K562 (cell line): ENCODE data around the gene ANKRD6. TPM values are rescaled to one million over a fixed set of nuclear protein-coding genes. Genes with fewer than 3 reads are reported as not detected.

ENCODE experiments used
- ATAC-seq: fragments of 200-7000 bp; cut with Tn5 transposase; 3 replicates; pipeline ENCODE4 v1.9.1; 2020; ENCODE audit warnings: moderate library complexity
- BruUV-seq: library from RNA; stranded (reverse); fragments of 400-500 nt; replicated peaks from 2 replicates; lab custom pipeline; 2021; lab: Mats Ljungman, UMichigan
- CTCF ChIA-PET: fragments of 300-600 bp; formaldehyde crosslinking; extraction: SDS; loops from one replicate; lab custom pipeline; 2021; ENCODE audit warnings: low intra/inter-chr PET ratio; lab: Yijun Ruan, JAX
- POLR2A ChIA-PET: fragments of 300-600, 350-650 bp; sonication (Branson Sonifier 250); formaldehyde crosslinking; extraction: SDS; loops from one replicate; lab custom pipeline; 2021; ENCODE audit warnings: antibody characterized with exemption, inconsistent platforms; lab: Yijun Ruan, JAX
- DNase-seq, 4 experiments: peaks; one replicate each; pipeline versions ENCODE4 v3.0.0 to v3.0.0-alpha.2; 2011 to 2018; ENCODE audit warnings: low spot score in 3 of 4, mixed read lengths in 3 of 4; ENCODE audit errors: extremely low read depth in 1 of 4
- FAIRE-seq: peaks from 2 replicates; lab custom pipeline; 2011; peaks lifted over from hg19 to GRCh38; lab: Jason Lieb, UNC
- H2AFZ ChIP-seq: 2 replicates; pipeline ENCODE4 v1.6.0; 2011; ENCODE audit warnings: low read depth, low read length, control low read depth, inconsistent platforms
- H3K27ac ChIP-seq: fragments of 200-600 bp; 3 replicates; pipeline ENCODE4 v1.8.0; 2011; ENCODE audit warnings: low read depth, mild to moderate bottlenecking, control low read depth, inconsistent platforms, low read length, moderate library complexity, mixed read lengths; ENCODE audit errors: extremely low read depth
- H3K27me3 ChIP-seq, 2 experiments: fragments of 300-600 bp in 1 of 2; 2 replicates in 1 of 2; 3 replicates in 1 of 2; pipeline versions ENCODE4 v1.6.0 to v1.8.0; 2011; ENCODE audit warnings: inconsistent platforms in 2 of 2, low read length in 2 of 2, mild to moderate bottlenecking in 1 of 2, mixed read lengths in 1 of 2, moderate library complexity in 1 of 2; ENCODE audit not compliant: control insufficient read depth in 2 of 2, insufficient read depth in 2 of 2
- H3K36me3 ChIP-seq: fragments of 300-600 bp; 3 replicates; pipeline ENCODE4 v1.8.0; 2011; ENCODE audit warnings: mild to moderate bottlenecking, low read length, inconsistent platforms; ENCODE audit not compliant: control insufficient read depth, insufficient read depth
- H3K4me1 ChIP-seq, 2 experiments: fragments of 200-600 bp in 1 of 2; replicated peaks in 1 of 2; 2 replicates in 1 of 2; 3 replicates in 1 of 2; pipeline versions ENCODE4 v1.5.1 to v1.8.0; 2011; ENCODE audit warnings: inconsistent platforms in 2 of 2, low read length in 2 of 2, mild to moderate bottlenecking in 1 of 2, mixed read lengths in 1 of 2, moderate library complexity in 1 of 2; ENCODE audit not compliant: control insufficient read depth in 2 of 2, insufficient read depth in 2 of 2
- H3K4me2 ChIP-seq: 2 replicates; pipeline ENCODE4 v1.6.1; 2011; ENCODE audit warnings: low read length, control low read depth, inconsistent platforms, mixed read lengths; ENCODE audit not compliant: insufficient read depth
- H3K4me3 ChIP-seq: fragments of 200-600 bp; sonication (generic), shearing (Covaris generic); 2 replicates; pipeline ENCODE4 v1.5.1; 2016; ENCODE audit warnings: control low read depth, inconsistent platforms
- H3K79me2 ChIP-seq: fragments of 200-600 bp; 3 replicates; pipeline ENCODE4 v1.8.0; 2011; ENCODE audit warnings: low read length, inconsistent platforms; ENCODE audit not compliant: control insufficient read depth, insufficient read depth
- H3K9ac ChIP-seq, 2 experiments: 2 replicates each; pipeline versions ENCODE4 v1.6.0 to v1.6.1; 2011; ENCODE audit warnings: low read depth in 2 of 2, low read length in 2 of 2, control low read depth in 1 of 2, inconsistent platforms in 1 of 2, mild to moderate bottlenecking in 1 of 2, mixed read lengths in 1 of 2; ENCODE audit not compliant: insufficient read depth in 1 of 2
- H3K9me1 ChIP-seq: one replicate; pipeline ENCODE4 v1.6.0; 2011; ENCODE audit warnings: inconsistent platforms, mild to moderate bottlenecking, low read length, moderate library complexity; ENCODE audit not compliant: control insufficient read depth, insufficient read depth
- H3K9me3 ChIP-seq: replicated peaks from 2 replicates; pipeline ENCODE4 v1.5.1; 2011; ENCODE audit warnings: low read depth, low read length, inconsistent platforms; ENCODE audit not compliant: control insufficient read depth, insufficient read depth
- H4K20me1 ChIP-seq: replicated peaks from 2 replicates; pipeline ENCODE4 v1.6.1; 2011; ENCODE audit warnings: low read length, inconsistent platforms, mixed read lengths; ENCODE audit not compliant: control insufficient read depth, insufficient read depth
- GATA2 ChIP-seq: sonication (generic); formaldehyde crosslinking; IDR thresholded peaks from 2 replicates; pipeline ENCODE4 v1.4.0; 2020; ENCODE audit warnings: mild to moderate bottlenecking, missing genetic modification reagents
- HBP1 ChIP-seq: fragments of 450-650 bp; formaldehyde crosslinking; IDR thresholded peaks from 2 replicates; pipeline ENCODE4 v1.4.0; 2022; ENCODE audit warnings: missing genetic modification characterization
- POLR3G ChIP-seq: IDR thresholded peaks from 2 replicates; pipeline ENCODE4 v1.6.1; 2011; ENCODE audit not compliant: insufficient read length, insufficient replicate concordance; ENCODE audit errors: extremely low read depth
- YY1 ChIP-seq, 3 experiments: IDR thresholded peaks; 2 replicates each; pipeline ENCODE4 v1.6.1; 2011; ENCODE audit warnings: low read length in 2 of 3, mild to moderate bottlenecking in 2 of 3, moderate library complexity in 2 of 3, borderline replicate concordance in 1 of 3, control low read depth in 1 of 3, low read depth in 1 of 3; ENCODE audit not compliant: insufficient read depth in 3 of 3, insufficient replicate concordance in 2 of 3, control insufficient read depth in 1 of 3, insufficient read length in 1 of 3; ENCODE audit errors: extremely low read depth in 1 of 3
- WGBS: fragments of 100-300 bp; shearing (Covaris generic); methylation state at CpG from one replicate; pipeline ENCODE4 v1.1.6; 2016; ENCODE audit warnings: low coverage, mixed read lengths; ENCODE audit not compliant: insufficient coverage; ENCODE audit errors: missing lambda C conversion rate; 5-methylcytosine and 5-hydroxymethylcytosine counted together
- in situ Hi-C: fragments of 300-500 bp; cut with MboI; formaldehyde crosslinking; loops from 4 replicates; pipeline ENCODE4 v1.15.0; 2018; ENCODE audit warnings: inconsistent platforms, mixed read lengths
- intact Hi-C: fragments of 100-400 bp; cut with micrococcal nuclease; formaldehyde crosslinking; loops from 2 replicates; pipeline ENCODE4 v1.14.2; 2022
- polyA plus RNA-seq, 8 experiments: library from polyadenylated mRNA; depleted of rRNA in 4 of 8; stranded (reverse) in 5 of 8; unstranded in 3 of 8; fragments of >200 nt; fragmentation: Nextera tagmentation in 2 of 8; fragmentation: Illumina TruSeq in 1 of 8; extraction: Ambion mirVana in 2 of 8; extraction: Trizol in 1 of 8; gene quantifications; 2 replicates each; pipeline versions ENCODE4 v1.2.1 to v1.2.3, GENCODE V29; 2011 to 2014; ENCODE audit warnings: inconsistent platforms in 1 of 8, missing spikeins in 1 of 8
- small RNA-seq: library from RNA; depleted of rRNA; stranded (forward); fragments of <200 nt; gene quantifications from one replicate; pipeline ENCODE3, GENCODE V24; 2014
- total RNA-seq, 7 experiments: library from RNA; depleted of rRNA in 6 of 7; stranded (reverse); fragments of >200 nt in 6 of 7; fragmentation: Illumina TruSeq in 2 of 7; extraction: Trizol in 2 of 7; gene quantifications; 2 replicates each; pipeline versions ENCODE4 v1.2.1 to v1.2.3, GENCODE V29; 2011 to 2021; ENCODE audit warnings: low replicate concordance in 1 of 7

ANKRD6 gene
- total and polyA plus RNA-seq, 9 of the 15 experiments (the other 6 are each of a cell fraction or from before 2014, with no cell fraction given), result 0.04 to 0.22 (median 0.08) TPM; not detected in 4

DNA sequence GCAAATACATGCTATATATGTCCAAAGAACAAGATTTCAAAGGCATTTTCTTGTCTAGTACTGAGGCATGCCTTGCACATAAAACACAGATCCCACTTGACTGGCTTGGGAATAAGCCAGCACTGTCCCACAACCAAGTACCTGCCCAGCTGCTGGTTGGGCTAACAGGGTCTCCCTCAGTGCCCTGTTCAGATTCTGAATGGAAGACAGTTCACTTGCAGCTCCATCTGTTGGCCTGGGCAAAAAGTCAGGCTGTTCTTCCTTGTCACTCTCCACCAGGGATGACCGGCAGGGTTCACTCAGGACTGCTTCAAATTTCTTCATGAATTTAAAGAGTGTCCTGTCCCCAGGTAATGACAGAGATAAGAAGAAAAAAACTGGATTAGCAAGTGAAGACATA is 250.0 kb downstream of the ANKRD6 start:
- in situ Hi-C loops (no loop called here), intact Hi-C loops (no loop called here)
- DNase-seq, result no peak
- Histone ChIP-seq H4K20me1 (no peaks in the 10 kb centered on the region), H3K4me3 (no peak overlapping the region), H3K79me2 (no peaks in the 10 kb centered on the region), H2AFZ (no peak overlapping the region), H3K27me3 (no peaks in the 10 kb centered on the region), H3K9me3 (no peaks in the 10 kb centered on the region), H3K9me1 (no peaks in the 10 kb centered on the region), H3K36me3 (peaks cover 95% of the 10 kb centered on the region), H3K9ac (no peak overlapping the region), H3K4me1 (no peaks in the 10 kb centered on the region), H3K4me2 (no peak overlapping the region), H3K27ac (no peak overlapping the region)
- POLR2A ChIA-PET, result no interaction called here
- TF ChIP-seq HBP1 (CRISPR knock-in tag), result no peak
- no peak for TF ChIP-seq YY1 (IDR thresholded peaks at IDR 0.05; ENCODE audit: borderline replicate concordance in 1 of 3, control insufficient read depth in 1 of 3, extremely low read depth in 1 of 3, insufficient read depth in 3 of 3, insufficient read length in 1 of 3, insufficient replicate concordance in 2 of 3, low read depth in 1 of 3, low read length in 2 of 3)
- TF ChIP-seq POLR3G, result no peak
- no peak for TF ChIP-seq GATA2 (CRISPR knock-in tag)
- CTCF ChIA-PET, result no interaction called here
- ATAC-seq, result no peak; the same call in 1 of the 3 replicates
- no peak for FAIRE-seq
- WGBS, result 86% methylated on average over 1 of the region's 1 CpG
- no TSS peak for BruUV-seq

Small RNAs within 50 kb of the gene (small RNA-seq; reads per million reads assigned to genes)
- not detected for gene RN7SL11P

Other genes starting within 250 kb of the ANKRD6 start
- not detected in 2 replicates for gene GABRR1, start 215.8 kb upstream of the ANKRD6 start, total RNA-seq (2014; rRNA removed)
- gene GABRR1, start 215.8 kb upstream of the ANKRD6 start, total RNA-seq (2014; rRNA removed; fragmentation: Illumina TruSeq; extraction: Trizol), result not detected in 2 replicates
- not detected in 2 replicates for gene GABRR1, start 215.8 kb upstream of the ANKRD6 start, total RNA-seq (2015; rRNA removed; fragmentation: Illumina TruSeq; extraction: Trizol)
- gene GABRR1, start 215.8 kb upstream of the ANKRD6 start, total RNA-seq (2021), result not detected in 2 replicates
- gene GABRR1, start 215.8 kb upstream of the ANKRD6 start, polyA plus RNA-seq (2011; rRNA removed), result not detected in 2 replicates
- gene GABRR1, start 215.8 kb upstream of the ANKRD6 start, polyA plus RNA-seq (2014; fragmentation: Illumina TruSeq; extraction: Trizol), result not detected in 2 replicates
- gene GABRR1, start 215.8 kb upstream of the ANKRD6 start, polyA plus RNA-seq (2014; fragmentation: Nextera tagmentation; extraction: Ambion mirVana), result not detected
- gene GABRR1, start 215.8 kb upstream of the ANKRD6 start, polyA plus RNA-seq (2014; rRNA removed), result 0.03 TPM in 1 of 2 replicates, not detected in the other
- not detected in 2 replicates for gene GABRR2, start 117.9 kb upstream of the ANKRD6 start, total RNA-seq (2014; rRNA removed)
- not detected in 2 replicates for gene GABRR2, start 117.9 kb upstream of the ANKRD6 start, total RNA-seq (2014; rRNA removed; fragmentation: Illumina TruSeq; extraction: Trizol)
- gene GABRR2, start 117.9 kb upstream of the ANKRD6 start, total RNA-seq (2015; rRNA removed; fragmentation: Illumina TruSeq; extraction: Trizol), result not detected in 2 replicates
- not detected in 2 replicates for gene GABRR2, start 117.9 kb upstream of the ANKRD6 start, total RNA-seq (2021)
- gene GABRR2, start 117.9 kb upstream of the ANKRD6 start, polyA plus RNA-seq (2011; rRNA removed), result 0.10 and 0.18 TPM in 2 replicates
- 0.13 TPM in 1 of 2 replicates, not detected in the other for gene GABRR2, start 117.9 kb upstream of the ANKRD6 start, polyA plus RNA-seq (2014; fragmentation: Illumina TruSeq; extraction: Trizol)
- not detected for gene GABRR2, start 117.9 kb upstream of the ANKRD6 start, polyA plus RNA-seq (2014; fragmentation: Nextera tagmentation; extraction: Ambion mirVana)
- 0.09 TPM in 1 of 2 replicates, not detected in the other for gene GABRR2, start 117.9 kb upstream of the ANKRD6 start, polyA plus RNA-seq (2014; rRNA removed)
- 19.6 and 19.7 TPM in 2 replicates for gene UBE2J1, start 80.4 kb upstream of the ANKRD6 start, total RNA-seq (2014; rRNA removed)
- 27.2 and 30.0 TPM in 2 replicates for gene UBE2J1, start 80.4 kb upstream of the ANKRD6 start, total RNA-seq (2014; rRNA removed; fragmentation: Illumina TruSeq; extraction: Trizol)
- 25.8 and 28.5 TPM in 2 replicates for gene UBE2J1, start 80.4 kb upstream of the ANKRD6 start, total RNA-seq (2015; rRNA removed; fragmentation: Illumina TruSeq; extraction: Trizol)
- gene UBE2J1, start 80.4 kb upstream of the ANKRD6 start, total RNA-seq (2021), result 22.0 and 22.4 TPM in 2 replicates
- gene UBE2J1, start 80.4 kb upstream of the ANKRD6 start, polyA plus RNA-seq (2011; rRNA removed), result 25.8 and 32.6 TPM in 2 replicates
- 24.6 and 28.9 TPM in 2 replicates for gene UBE2J1, start 80.4 kb upstream of the ANKRD6 start, polyA plus RNA-seq (2014; fragmentation: Illumina TruSeq; extraction: Trizol)
- 10 to 100 TPM; 11.6 to 14.9 TPM for gene UBE2J1, start 80.4 kb upstream of the ANKRD6 start, polyA plus RNA-seq (2014; fragmentation: Nextera tagmentation; extraction: Ambion mirVana)
- gene UBE2J1, start 80.4 kb upstream of the ANKRD6 start, polyA plus RNA-seq (2014; rRNA removed), result 18.8 and 20.6 TPM in 2 replicates
- gene RRAGD, start 20.9 kb upstream of the ANKRD6 start, total RNA-seq (2014; rRNA removed), result not detected in 2 replicates
- not detected in 2 replicates for gene RRAGD, start 20.9 kb upstream of the ANKRD6 start, total RNA-seq (2014; rRNA removed; fragmentation: Illumina TruSeq; extraction: Trizol)
- gene RRAGD, start 20.9 kb upstream of the ANKRD6 start, total RNA-seq (2015; rRNA removed; fragmentation: Illumina TruSeq; extraction: Trizol), result 0.07 TPM in 1 of 2 replicates, not detected in the other
- 0.04 TPM in 1 of 2 replicates, not detected in the other for gene RRAGD, start 20.9 kb upstream of the ANKRD6 start, total RNA-seq (2021)
- 0.03 and 0.24 TPM in 2 replicates for gene RRAGD, start 20.9 kb upstream of the ANKRD6 start, polyA plus RNA-seq (2011; rRNA removed)
- not detected in 2 replicates for gene RRAGD, start 20.9 kb upstream of the ANKRD6 start, polyA plus RNA-seq (2014; fragmentation: Illumina TruSeq; extraction: Trizol)
- not detected for gene RRAGD, start 20.9 kb upstream of the ANKRD6 start, polyA plus RNA-seq (2014; fragmentation: Nextera tagmentation; extraction: Ambion mirVana)
- gene RRAGD, start 20.9 kb upstream of the ANKRD6 start, polyA plus RNA-seq (2014; rRNA removed), result not detected in 2 replicates
- gene LYRM2, start 205.6 kb downstream of the ANKRD6 start, total RNA-seq (2014; rRNA removed), result 13.9 and 17.8 TPM in 2 replicates
- 42.9 and 50.0 TPM in 2 replicates for gene LYRM2, start 205.6 kb downstream of the ANKRD6 start, total RNA-seq (2014; rRNA removed; fragmentation: Illumina TruSeq; extraction: Trizol)
- 28.4 and 36.0 TPM in 2 replicates for gene LYRM2, start 205.6 kb downstream of the ANKRD6 start, total RNA-seq (2015; rRNA removed; fragmentation: Illumina TruSeq; extraction: Trizol)
- gene LYRM2, start 205.6 kb downstream of the ANKRD6 start, total RNA-seq (2021), result 35.7 and 36.8 TPM in 2 replicates
- gene LYRM2, start 205.6 kb downstream of the ANKRD6 start, polyA plus RNA-seq (2011; rRNA removed), result 34.3 and 56.0 TPM in 2 replicates
- gene LYRM2, start 205.6 kb downstream of the ANKRD6 start, polyA plus RNA-seq (2014; fragmentation: Illumina TruSeq; extraction: Trizol), result 44.9 and 49.0 TPM in 2 replicates
- gene LYRM2, start 205.6 kb downstream of the ANKRD6 start, polyA plus RNA-seq (2014; fragmentation: Nextera tagmentation; extraction: Ambion mirVana), result 100 to 1,000 TPM; 101 to 115 TPM
- gene LYRM2, start 205.6 kb downstream of the ANKRD6 start, polyA plus RNA-seq (2014; rRNA removed), result 25.3 and 30.9 TPM in 2 replicates